ENCODE measurements around the gene GAS1. TPM values are rescaled to one million over a fixed set of nuclear protein-coding genes. Genes with fewer than 3 reads are reported as not detected.

The GAS1 gene
- total and polyA plus RNA-seq, 10 donors = 2.0 to 13.2 (median 5.4) TPM

DNA sequence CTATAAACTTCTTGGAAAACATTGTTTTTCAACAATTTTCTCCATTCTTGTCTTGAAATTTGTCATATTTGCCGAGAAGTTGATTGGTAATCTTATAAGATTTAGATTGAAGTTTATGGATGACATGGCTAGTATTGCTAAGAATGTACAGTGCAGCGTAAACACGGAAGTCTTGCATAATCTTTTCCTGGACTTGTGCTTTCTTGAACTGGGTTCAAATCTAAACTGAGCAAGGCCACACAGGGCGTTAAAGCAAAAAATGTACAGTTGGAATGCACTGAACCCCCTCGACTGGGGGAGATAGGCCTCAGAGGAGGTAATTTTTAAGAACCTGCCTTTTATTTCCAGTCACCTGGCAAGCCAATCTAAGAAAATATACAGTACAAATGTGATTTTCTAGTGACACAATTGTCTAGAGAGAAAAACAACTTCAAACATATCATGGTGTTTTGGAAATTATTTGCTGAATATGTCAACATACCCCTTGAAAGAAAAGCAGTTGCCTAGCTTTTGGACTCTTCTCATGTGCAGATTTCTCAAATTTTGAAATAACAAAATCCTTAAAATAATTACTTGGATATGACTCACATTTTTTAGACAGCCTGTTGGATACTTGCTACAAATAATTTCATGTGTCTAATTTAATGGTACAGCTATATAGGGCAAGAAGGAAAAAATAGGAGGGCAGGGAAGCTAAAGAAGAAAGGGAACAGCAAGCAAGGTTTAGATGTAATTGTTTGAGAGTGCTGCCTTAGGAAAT, 18.5 kb upstream of the GAS1 start:
- Histone ChIP-seq H3K9me3 (no peaks in the 10 kb centered on the region), H3K4me3 (no peak overlapping the region), H3K27ac (no peak overlapping the region), H3K4me1 (no peaks in the 10 kb centered on the region), H3K27me3 (replicated peaks in 1 of 7) (peaks cover 0 to 18% (median 0%) of the 10 kb centered on the region in 7 donors), H3K36me3 (no peaks in the 10 kb centered on the region)
- DNase-seq = no peak
- 57 to 77% (median 66%) methylated on average over 5 of the region's 5 CpGs for WGBS, 5 donors
- no peak for TF ChIP-seq POLR2A (IDR thresholded peaks at IDR 0.05)
- no peak for TF ChIP-seq POLR2AphosphoS5 (IDR thresholded peaks at IDR 0.05)
- TF ChIP-seq, protein P1, sequence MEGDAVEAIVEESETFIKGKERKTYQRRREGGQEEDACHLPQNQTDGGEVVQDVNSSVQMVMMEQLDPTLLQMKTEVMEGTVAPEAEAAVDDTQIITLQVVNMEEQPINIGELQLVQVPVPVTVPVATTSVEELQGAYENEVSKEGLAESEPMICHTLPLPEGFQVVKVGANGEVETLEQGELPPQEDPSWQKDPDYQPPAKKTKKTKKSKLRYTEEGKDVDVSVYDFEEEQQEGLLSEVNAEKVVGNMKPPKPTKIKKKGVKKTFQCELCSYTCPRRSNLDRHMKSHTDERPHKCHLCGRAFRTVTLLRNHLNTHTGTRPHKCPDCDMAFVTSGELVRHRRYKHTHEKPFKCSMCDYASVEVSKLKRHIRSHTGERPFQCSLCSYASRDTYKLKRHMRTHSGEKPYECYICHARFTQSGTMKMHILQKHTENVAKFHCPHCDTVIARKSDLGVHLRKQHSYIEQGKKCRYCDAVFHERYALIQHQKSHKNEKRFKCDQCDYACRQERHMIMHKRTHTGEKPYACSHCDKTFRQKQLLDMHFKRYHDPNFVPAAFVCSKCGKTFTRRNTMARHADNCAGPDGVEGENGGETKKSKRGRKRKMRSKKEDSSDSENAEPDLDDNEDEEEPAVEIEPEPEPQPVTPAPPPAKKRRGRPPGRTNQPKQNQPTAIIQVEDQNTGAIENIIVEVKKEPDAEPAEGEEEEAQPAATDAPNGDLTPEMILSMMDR (IDR thresholded peaks at IDR 0.05 in 8 of 11, conservative IDR thresholded peaks at IDR 0.05 in 3 of 11) = no peak
- intact Hi-C loops (cut with DNase I; ENCODE audit: low total_unique reads) = no loop called here

DNA sequence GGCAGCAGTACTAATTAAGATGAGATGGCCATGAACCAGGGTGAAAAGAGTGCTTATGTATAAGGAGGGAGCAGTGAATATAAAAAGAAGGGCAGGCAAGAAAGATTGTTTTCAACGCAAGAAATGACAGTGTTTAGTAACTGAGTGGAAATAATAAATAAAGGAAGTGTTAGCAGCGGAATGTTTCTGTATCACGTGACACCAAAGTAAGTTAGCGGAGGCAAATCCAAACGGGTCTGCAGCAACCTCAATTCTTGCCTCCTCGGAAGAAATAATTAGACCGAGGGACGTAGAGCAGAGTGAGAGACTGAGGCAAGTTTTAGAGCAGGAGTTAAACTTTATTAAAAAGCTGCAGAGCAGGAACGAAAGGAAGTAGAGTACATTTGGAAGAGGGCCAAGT, 15.4 kb upstream of the GAS1 start:
- Histone ChIP-seq H3K27me3 (replicated peaks in 1 of 7) (peaks cover 0 to 35% (median 0%) of the 10 kb centered on the region in 7 donors), H3K9me3 (no peaks in the 10 kb centered on the region), H3K27ac (no peak overlapping the region), H3K36me3 (no peaks in the 10 kb centered on the region), H3K4me3 (peak overlapping the region in 1 of 8 donors; percentile 23), H3K4me1 (no peaks in the 10 kb centered on the region)
- 64 to 73% (median 71%) methylated on average over 9 of the region's 9 CpGs for whole genome bisulfite sequencing, 5 donors
- no peak for DNase-seq
- no peak for TF ChIP-seq POLR2AphosphoS5 (IDR thresholded peaks at IDR 0.05)
- TF ChIP-seq POLR2A (IDR thresholded peaks at IDR 0.05) = no peak
- TF ChIP-seq, protein P1 (IDR thresholded peaks at IDR 0.05 in 8 of 11, conservative IDR thresholded peaks at IDR 0.05 in 3 of 11) = no peak
- intact Hi-C loops (cut with DNase I; ENCODE audit: low total_unique reads) = no loop called here

DNA sequence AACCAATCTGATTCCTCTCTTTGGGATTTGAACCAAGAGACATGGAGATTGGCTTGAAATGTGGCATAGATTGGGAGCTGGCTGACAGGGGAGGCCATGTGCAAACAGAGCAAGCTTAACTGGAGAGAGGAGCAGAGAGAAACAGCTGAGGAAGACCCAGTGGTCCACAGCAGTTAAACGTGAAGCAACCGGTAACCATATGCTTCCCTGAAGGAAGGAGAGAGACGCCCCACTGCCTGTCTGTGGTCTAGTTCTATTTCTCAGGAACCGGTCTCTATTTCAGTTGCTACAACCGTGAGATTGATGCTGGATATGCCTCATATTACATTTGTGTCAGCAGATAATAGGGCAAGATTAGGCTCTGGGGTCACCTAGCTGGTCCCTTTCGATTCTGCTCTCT, 13.6 kb upstream of the GAS1 start:
- H3K27me3 ChIP-seq (replicated peaks in 1 of 7) = peaks cover 0 to 35% (median 0%) of the 10 kb centered on the region in 7 donors
- WGBS, 5 donors = 46 to 69% (median 55%) methylated on average over 6 of the region's 6 CpGs
- no peaks in the 10 kb centered on the region for H3K4me1 ChIP-seq
- no peaks in the 10 kb centered on the region for H3K9me3 ChIP-seq
- intact Hi-C loops (cut with DNase I; ENCODE audit: low total_unique reads) = no loop called here
- no peak overlapping the region for H3K4me3 ChIP-seq
- no peaks in the 10 kb centered on the region for H3K36me3 ChIP-seq
- no peak overlapping the region for H3K27ac ChIP-seq
- DNase-seq = no peak
- TF ChIP-seq, protein P1 (IDR thresholded peaks at IDR 0.05 in 8 of 11, conservative IDR thresholded peaks at IDR 0.05 in 3 of 11) = no peak
- no peak for TF ChIP-seq POLR2AphosphoS5 (IDR thresholded peaks at IDR 0.05)
- TF ChIP-seq POLR2A (IDR thresholded peaks at IDR 0.05) = no peak

DNA sequence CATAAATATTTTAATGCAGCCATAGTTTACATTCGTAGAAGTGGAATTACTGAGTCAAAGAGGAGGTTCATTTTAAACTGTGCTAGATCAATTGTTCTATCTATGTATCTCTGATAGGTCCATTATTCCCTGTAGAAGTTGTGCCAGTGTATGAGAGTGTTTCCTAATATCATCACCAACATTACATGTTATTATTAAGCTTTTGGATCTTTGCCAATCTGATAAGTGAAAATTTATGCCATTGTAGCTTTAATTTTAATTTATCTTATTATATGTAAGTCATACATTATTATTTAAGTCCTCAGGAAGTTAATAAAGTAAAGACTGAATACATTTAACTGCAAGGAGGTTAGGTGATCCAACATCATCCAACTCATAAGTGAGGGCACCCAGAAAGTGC, 10.9 kb upstream of the GAS1 start:
- intact Hi-C loops (cut with DNase I; ENCODE audit: low total_unique reads) = no loop called here
- TF ChIP-seq, protein P1 (IDR thresholded peaks at IDR 0.05 in 8 of 11, conservative IDR thresholded peaks at IDR 0.05 in 3 of 11) = no peak
- TF ChIP-seq POLR2A (IDR thresholded peaks at IDR 0.05) (no peak), POLR2AphosphoS5 (IDR thresholded peaks at IDR 0.05) (no peak)
- H3K9me3 ChIP-seq = no peaks in the 10 kb centered on the region
- no peak for DNase-seq
- H3K27me3 ChIP-seq (replicated peaks in 1 of 7) = peaks cover 0 to 41% (median 0%) of the 10 kb centered on the region in 7 donors
- H3K36me3 ChIP-seq = no peaks in the 10 kb centered on the region
- H3K4me1 ChIP-seq = no peaks in the 10 kb centered on the region
- H3K4me3 ChIP-seq = no peak overlapping the region
- WGBS, 5 donors = 87 to 98% (median 91%) methylated on average over 1 of the region's 1 CpG
- no peak overlapping the region for H3K27ac ChIP-seq

Measured in spleen (tissue), 11 donors.